MM.1S (cell line): Measurements from ENCODE around the gene NDUFAF4.

Source experiments
- DNase-seq: peaks from one replicate; pipeline ENCODE4 v3.0.0-alpha.2; 2015
- H2AFZ ChIP-seq: fragments of 300-600 bp; sonication (generic); 2 replicates; pipeline ENCODE4 v1.6.0; 2016; ENCODE audit warnings: antibody characterized with exemption, low read length
- H3F3A ChIP-seq: fragments of 300-600 bp; sonication (generic); 2 replicates; pipeline ENCODE4 v1.6.1; 2016; ENCODE audit warnings: mild to moderate bottlenecking, antibody characterized with exemption, low read length, moderate library complexity, mixed read lengths; ENCODE audit not compliant: insufficient read depth
- H3K27ac ChIP-seq: fragments of 300-600 bp; sonication (generic); 2 replicates; pipeline ENCODE4 v1.5.1; 2016; ENCODE audit warnings: mild to moderate bottlenecking, low read length
- H3K27me3 ChIP-seq: fragments of 300-600 bp; sonication (generic); replicated peaks from 2 replicates; pipeline ENCODE4 v1.6.0; 2016; ENCODE audit warnings: low read length; ENCODE audit not compliant: insufficient read depth
- H3K36me3 ChIP-seq: fragments of 300-600 bp; sonication (generic); replicated peaks from 2 replicates; pipeline ENCODE4 v1.6.1; 2016; ENCODE audit warnings: mild to moderate bottlenecking, low read length, mixed read lengths; ENCODE audit not compliant: insufficient read depth
- H3K4me1 ChIP-seq: fragments of 300-600 bp; sonication (generic); 2 replicates; pipeline ENCODE4 v1.6.1; 2016; ENCODE audit warnings: low read length, mixed read lengths
- H3K4me2 ChIP-seq: fragments of 300-600 bp; sonication (generic); 2 replicates; pipeline ENCODE4 v1.6.0; 2016; ENCODE audit warnings: low read depth, low read length
- H3K4me3 ChIP-seq: fragments of 300-600 bp; sonication (generic); 2 replicates; pipeline ENCODE4 v1.5.1; 2016; ENCODE audit warnings: low read length, mixed read lengths
- H3K79me2 ChIP-seq: fragments of 300-600 bp; sonication (generic); 2 replicates; pipeline ENCODE4 v1.6.1; 2016; ENCODE audit warnings: mixed run types, low read length, mixed read lengths
- H3K9ac ChIP-seq: fragments of 300-600 bp; sonication (generic); 2 replicates; pipeline ENCODE4 v1.6.1; 2016; ENCODE audit warnings: low read length, mixed read lengths
- H3K9me2 ChIP-seq: fragments of 300-600 bp; sonication (generic); replicated peaks from 2 replicates; pipeline ENCODE4 v1.6.1; 2016; ENCODE audit warnings: mild to moderate bottlenecking, low read length, mixed read lengths; ENCODE audit not compliant: insufficient read depth
- H3K9me3 ChIP-seq: fragments of 300-600 bp; sonication (generic); replicated peaks from 2 replicates; pipeline ENCODE4 v1.6.1; 2016; ENCODE audit warnings: mild to moderate bottlenecking, low read length, mixed read lengths; ENCODE audit not compliant: insufficient read depth
- H4K20me1 ChIP-seq: fragments of 300-600 bp; sonication (generic); 2 replicates; pipeline ENCODE4 v1.6.1; 2016; ENCODE audit warnings: mild to moderate bottlenecking, low read length, moderate library complexity, mixed read lengths; ENCODE audit not compliant: insufficient read depth
- CTCF ChIP-seq: fragments of 300-600 bp; sonication (generic); IDR thresholded peaks from 2 replicates; pipeline ENCODE4 v1.5.1; 2016; ENCODE audit warnings: antibody characterized with exemption, low read length, mixed read lengths
- EZH2 ChIP-seq: fragments of 300-600 bp; sonication (generic); optimal IDR thresholded peaks from 2 replicates; pipeline ENCODE3; 2017; ENCODE audit warnings: low read depth, mild to moderate bottlenecking, antibody characterized with exemption, low read length, mixed read lengths
- EZH2phosphoT487 ChIP-seq: fragments of 300-600 bp; sonication (generic); IDR thresholded peaks from 2 replicates; pipeline ENCODE4 v1.6.1; 2018; ENCODE audit warnings: antibody characterized with exemption, low read length

NDUFAF4 gene

GRCh38 chr6:96923871-96924493, 26.3 kb upstream of the NDUFAF4 start:
- no peaks in the 10 kb centered on the region for H3K79me2 ChIP-seq
- H3K9me2 ChIP-seq, result no peaks in the 10 kb centered on the region
- H2AFZ ChIP-seq, result peak overlapping the region; percentile 38; the same call in 1 of the 2 replicates
- H3K27me3 ChIP-seq, result no peaks in the 10 kb centered on the region
- H3K27ac ChIP-seq, result peak overlapping the region; percentile 97
- no peak for TF ChIP-seq EZH2
- TF ChIP-seq EZH2phosphoT487, result no peak
- TF ChIP-seq CTCF, result no peak
- peak; percentile 70 for DNase-seq
- H4K20me1 ChIP-seq, result no peaks in the 10 kb centered on the region
- H3K4me1 ChIP-seq, result peaks cover 36% of the 10 kb centered on the region
- peaks cover 38% of the 10 kb centered on the region for H3F3A ChIP-seq
- H3K4me3 ChIP-seq, result peak overlapping the region; percentile 62
- H3K9ac ChIP-seq, result peak overlapping the region; percentile 82
- no peaks in the 10 kb centered on the region for H3K9me3 ChIP-seq
- H3K36me3 ChIP-seq, result no peaks in the 10 kb centered on the region
- H3K4me2 ChIP-seq, result peak overlapping the region; percentile 68

GRCh38 chr6:96923400-96923799, 25.7 kb upstream of the NDUFAF4 start:
- Histone ChIP-seq H2AFZ (peak overlapping the region; percentile 38; the same call in 1 of the 2 replicates), H3K27me3 (no peaks in the 10 kb centered on the region), H3F3A (peaks cover 38% of the 10 kb centered on the region), H3K36me3 (no peaks in the 10 kb centered on the region), H3K4me3 (no peak overlapping the region), H3K27ac (peak overlapping the region; percentile 97; the same call in 1 of the 2 replicates), H3K9me3 (no peaks in the 10 kb centered on the region), H3K4me1 (peaks cover 36% of the 10 kb centered on the region), H3K4me2 (peak overlapping the region; percentile 68), H4K20me1 (no peaks in the 10 kb centered on the region), H3K9ac (peak overlapping the region; percentile 82; the same call in 1 of the 2 replicates), H3K9me2 (no peaks in the 10 kb centered on the region), H3K79me2 (no peaks in the 10 kb centered on the region)
- DNase-seq, result no peak
- TF ChIP-seq EZH2 (no peak), CTCF (no peak), EZH2phosphoT487 (no peak)

DNA sequence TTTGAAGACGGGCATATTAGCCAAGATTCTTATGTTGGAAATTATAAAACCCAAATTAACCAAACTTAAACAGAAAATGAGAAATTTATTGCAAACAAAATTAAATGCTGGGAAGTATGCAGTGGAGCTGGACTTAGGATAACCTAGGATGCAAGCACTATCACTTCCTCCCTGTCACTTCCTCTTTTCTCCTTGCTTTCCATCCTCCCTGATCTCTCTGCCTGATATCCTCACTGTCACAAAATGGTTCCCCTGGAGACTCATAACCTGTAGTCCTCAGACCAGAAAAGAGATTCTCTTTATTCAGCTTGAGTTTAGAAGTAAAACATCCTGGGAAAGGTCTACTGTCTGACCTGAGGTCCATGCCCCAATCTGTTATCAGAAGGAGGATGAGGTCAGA, 19.4 kb upstream of the NDUFAF4 start:
- Histone ChIP-seq H3K27me3 (no peaks in the 10 kb centered on the region), H3K9me3 (no peaks in the 10 kb centered on the region), H3F3A (peaks cover 10% of the 10 kb centered on the region), H3K27ac (no peak overlapping the region), H4K20me1 (no peaks in the 10 kb centered on the region), H3K79me2 (no peaks in the 10 kb centered on the region), H3K9ac (no peak overlapping the region), H3K9me2 (no peaks in the 10 kb centered on the region), H3K4me2 (no peak overlapping the region), H2AFZ (no peak overlapping the region), H3K4me1 (peaks cover 23% of the 10 kb centered on the region), H3K4me3 (no peak overlapping the region), H3K36me3 (no peaks in the 10 kb centered on the region)
- no peak for DNase-seq
- TF ChIP-seq EZH2phosphoT487 (no peak), EZH2 (no peak), CTCF (no peak)
